HG02763 (cell line): ENCODE measurements around the gene TP53RK.

Source experiments
- ATAC-seq: cut with Tn5 transposase; IDR thresholded peaks from one replicate; pipeline ENCODE4 v1.9.1; 2021; ENCODE audit warnings: mild to moderate bottlenecking, moderate library complexity; ENCODE audit not compliant: unreplicated experiment

TP53RK gene

GRCh38 chr20:46666306-46666705, 22.9 kb downstream of the TP53RK start:
- no peak for ATAC-seq

DNA sequence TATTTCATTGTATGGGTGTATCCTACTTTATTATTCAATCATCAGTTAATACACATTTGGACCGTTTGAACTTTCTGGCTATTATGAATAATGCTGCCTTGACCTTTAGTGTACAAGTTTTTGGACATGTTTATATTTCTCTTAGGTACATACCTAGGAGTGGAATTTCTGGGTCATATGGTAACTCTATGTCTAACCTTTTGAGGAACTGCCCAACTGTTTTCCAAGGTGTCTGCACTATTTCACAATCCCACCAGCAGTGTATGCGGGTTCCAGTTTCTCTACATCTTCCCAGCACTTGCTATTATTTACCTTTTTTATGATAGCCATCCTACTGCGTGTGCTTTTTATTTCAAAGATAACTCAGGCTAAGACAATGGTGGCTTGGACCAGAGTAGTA, 23.6 kb downstream of the TP53RK start:
- no peak for ATAC-seq

GRCh38 chr20:46663531-46663930, 25.7 kb downstream of the TP53RK start:
- no peak for ATAC-seq

GRCh38 chr20:46661659-46662058, 27.6 kb downstream of the TP53RK start:
- no peak for ATAC-seq

- no peak for ATAC-seq
Measured at GRCh38 chr20:46660487-46660886, 28.8 kb downstream of the TP53RK start.

DNA sequence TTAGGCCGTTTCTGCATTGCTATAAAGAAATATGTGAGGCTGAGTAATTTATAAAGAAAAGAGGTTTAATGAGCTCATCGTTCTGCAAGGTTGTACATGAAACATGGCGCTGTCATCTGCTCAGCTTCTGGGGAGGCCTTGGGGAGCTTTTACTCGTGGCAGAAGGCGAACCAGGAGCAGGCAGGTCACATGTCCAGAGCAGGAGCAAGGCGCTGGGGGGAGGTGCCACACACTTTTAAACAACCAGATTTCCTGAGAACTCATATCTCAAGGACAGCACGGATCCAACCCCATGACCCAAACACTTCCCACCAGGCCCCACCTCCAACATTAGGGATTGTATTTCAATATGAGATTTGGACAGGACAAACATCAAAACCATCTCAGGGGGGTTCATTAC, 31.6 kb downstream of the TP53RK start:
- no peak for ATAC-seq

GRCh38 chr20:46657137-46657536, 32.1 kb downstream of the TP53RK start:
- ATAC-seq: no peak

DNA sequence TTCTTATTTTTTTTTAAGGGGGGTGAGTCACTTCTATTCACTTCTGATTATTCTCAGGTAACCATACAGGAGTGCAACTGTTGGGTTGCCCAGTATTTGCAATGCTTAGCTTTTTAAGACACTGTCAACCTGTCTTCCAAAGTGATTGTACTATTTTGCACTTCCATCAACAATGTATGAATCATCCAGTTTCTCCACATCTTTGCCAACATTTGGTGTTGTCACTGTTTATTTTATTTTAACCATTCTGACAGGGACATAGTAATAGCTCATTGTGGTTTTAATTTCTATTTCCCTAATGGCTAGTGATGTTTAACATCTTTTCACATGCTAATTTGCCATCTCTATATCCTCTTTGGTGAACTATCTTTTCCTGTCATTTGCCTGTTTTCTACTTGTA, 36.5 kb downstream of the TP53RK start:
- ATAC-seq: no peak

- no peak for ATAC-seq
Measured at GRCh38 chr20:46651091-46651962, 37.9 kb downstream of the TP53RK start, which contains the start of gene SLC13A3. Gene SLC13A3, minus strand, starts transcription at chr20:46651459. Its CDS starts 38 bp downstream, at chr20:46651421.

GRCh38 chr20:46650575-46651090, 38.6 kb downstream of the TP53RK start:
- ATAC-seq: no peak

- ATAC-seq: no peak
Measured at GRCh38 chr20:46649965-46650542, 39.2 kb downstream of the TP53RK start.

GRCh38 chr20:46649650-46649949, 39.6 kb downstream of the TP53RK start:
- ATAC-seq: no peak

GRCh38 chr20:46648903-46649649, 40.2 kb downstream of the TP53RK start:
- no peak for ATAC-seq

GRCh38 chr20:46647469-46647868, 41.8 kb downstream of the TP53RK start:
- ATAC-seq: no peak

GRCh38 chr20:46646659-46647380, 42.4 kb downstream of the TP53RK start:
- no peak for ATAC-seq

DNA sequence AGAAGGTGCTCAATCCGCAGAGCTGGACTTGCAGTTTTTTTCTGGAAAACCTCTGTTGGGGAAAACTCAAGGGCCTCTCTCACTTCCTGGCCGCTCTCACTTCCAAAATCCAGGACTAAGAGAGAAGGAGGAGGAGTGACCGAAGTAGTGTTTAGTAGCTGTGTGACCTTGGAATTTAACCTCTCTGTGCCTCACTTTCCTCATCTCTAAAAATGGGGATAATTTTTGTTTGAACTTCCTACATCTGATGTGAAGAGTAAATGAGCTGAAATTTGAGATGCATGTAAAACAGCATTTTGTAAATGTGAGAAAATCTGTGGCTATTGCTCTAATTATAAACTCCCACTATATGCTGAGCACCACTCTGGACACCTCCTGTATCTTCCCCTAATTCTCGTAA, 43.1 kb downstream of the TP53RK start:
- no peak for ATAC-seq

GRCh38 chr20:46644733-46645132, 44.5 kb downstream of the TP53RK start:
- no peak for ATAC-seq

- no peak for ATAC-seq
Measured at GRCh38 chr20:46644160-46644559, 45.1 kb downstream of the TP53RK start.

GRCh38 chr20:46642969-46643343, 46.3 kb downstream of the TP53RK start:
- no peak for ATAC-seq

- no peak for ATAC-seq
Measured at GRCh38 chr20:46642265-46642968, 46.8 kb downstream of the TP53RK start.
